Epithelial cell of proximal tubule (primary cell): Measurements from ENCODE around the gene INPP5D. TPM values are rescaled to one million over a fixed set of nuclear protein-coding genes. Genes with fewer than 3 reads are reported as not detected.
A peak's percentile ranks its signal among the peaks of the same experiment; 100 is the strongest.

ENCODE experiments used
- DNase-seq: peaks from one replicate; pipeline ENCODE4 v3.0.0-alpha.2; 2011; ENCODE audit warnings: low read depth
- H3K4me3 ChIP-seq: 2 replicates; pipeline ENCODE4 v1.5.1; 2011; ENCODE audit warnings: low read depth, mild to moderate bottlenecking, low read length
- total RNA-seq: library from RNA; depleted of rRNA; stranded (reverse); fragments of >200 nt; gene quantifications from 2 replicates; pipeline ENCODE4 v1.2.3, GENCODE V29; 2015
- TF ChIP-seq, protein P1 (sequence below): conservative IDR thresholded peaks from 2 replicates; pipeline ENCODE4 v1.5.1; 2012; ENCODE audit warnings: low read depth, mild to moderate bottlenecking, low read length

INPP5D gene
- total RNA-seq, 1 donor from 2014 or later = 1.8 TPM

DNA sequence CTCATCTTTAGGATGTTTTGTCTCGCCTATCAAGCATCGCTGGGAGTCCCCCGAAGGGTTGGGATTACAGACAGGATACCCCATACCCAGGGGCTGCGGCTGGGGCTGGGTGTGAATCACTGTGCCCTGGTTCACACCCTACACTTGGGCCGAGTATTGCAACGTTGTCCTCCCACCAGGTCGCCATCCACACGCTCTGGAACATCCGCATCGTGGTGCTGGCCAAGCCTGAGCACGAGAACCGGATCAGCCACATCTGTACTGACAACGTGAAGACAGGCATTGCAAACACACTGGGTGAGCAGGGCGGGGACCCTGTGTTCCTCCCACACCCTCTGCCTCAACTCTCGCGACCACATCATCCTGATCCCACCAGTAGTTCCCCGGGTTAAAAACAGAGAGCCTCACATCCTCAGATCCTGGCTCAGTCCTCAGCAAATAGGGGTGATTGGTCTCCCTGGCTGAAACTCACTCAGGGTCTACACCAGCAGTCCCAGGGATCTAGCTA lies 104.0 kb downstream of the INPP5D start:
- H3K4me3 ChIP-seq = no peak overlapping the region
- no peak for DNase-seq
- TF ChIP-seq, protein P1, sequence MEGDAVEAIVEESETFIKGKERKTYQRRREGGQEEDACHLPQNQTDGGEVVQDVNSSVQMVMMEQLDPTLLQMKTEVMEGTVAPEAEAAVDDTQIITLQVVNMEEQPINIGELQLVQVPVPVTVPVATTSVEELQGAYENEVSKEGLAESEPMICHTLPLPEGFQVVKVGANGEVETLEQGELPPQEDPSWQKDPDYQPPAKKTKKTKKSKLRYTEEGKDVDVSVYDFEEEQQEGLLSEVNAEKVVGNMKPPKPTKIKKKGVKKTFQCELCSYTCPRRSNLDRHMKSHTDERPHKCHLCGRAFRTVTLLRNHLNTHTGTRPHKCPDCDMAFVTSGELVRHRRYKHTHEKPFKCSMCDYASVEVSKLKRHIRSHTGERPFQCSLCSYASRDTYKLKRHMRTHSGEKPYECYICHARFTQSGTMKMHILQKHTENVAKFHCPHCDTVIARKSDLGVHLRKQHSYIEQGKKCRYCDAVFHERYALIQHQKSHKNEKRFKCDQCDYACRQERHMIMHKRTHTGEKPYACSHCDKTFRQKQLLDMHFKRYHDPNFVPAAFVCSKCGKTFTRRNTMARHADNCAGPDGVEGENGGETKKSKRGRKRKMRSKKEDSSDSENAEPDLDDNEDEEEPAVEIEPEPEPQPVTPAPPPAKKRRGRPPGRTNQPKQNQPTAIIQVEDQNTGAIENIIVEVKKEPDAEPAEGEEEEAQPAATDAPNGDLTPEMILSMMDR = no peak

DNA sequence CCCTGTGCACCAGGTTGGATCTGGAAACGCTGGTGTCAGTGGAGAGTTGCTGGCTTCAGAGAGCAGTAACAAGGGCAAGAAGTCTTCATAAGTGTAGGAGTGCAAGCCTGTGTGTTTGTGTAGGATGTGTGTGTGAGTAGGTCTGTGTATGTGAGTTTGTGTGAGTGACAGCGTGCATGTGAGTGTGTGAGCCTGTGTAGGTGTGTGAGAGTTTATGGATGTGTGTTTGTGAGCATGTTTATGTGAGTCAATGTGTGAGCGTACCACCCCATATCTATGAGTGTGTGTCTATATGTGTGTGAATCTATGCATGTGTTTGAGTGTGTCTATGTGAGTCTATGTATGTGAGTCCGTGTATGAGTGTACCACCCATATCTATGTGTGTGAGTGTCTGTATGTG lies 104.8 kb downstream of the INPP5D start:
- TF ChIP-seq, protein P1 = no peak
- DNase-seq = no peak
- H3K4me3 ChIP-seq = no peak overlapping the region

DNA sequence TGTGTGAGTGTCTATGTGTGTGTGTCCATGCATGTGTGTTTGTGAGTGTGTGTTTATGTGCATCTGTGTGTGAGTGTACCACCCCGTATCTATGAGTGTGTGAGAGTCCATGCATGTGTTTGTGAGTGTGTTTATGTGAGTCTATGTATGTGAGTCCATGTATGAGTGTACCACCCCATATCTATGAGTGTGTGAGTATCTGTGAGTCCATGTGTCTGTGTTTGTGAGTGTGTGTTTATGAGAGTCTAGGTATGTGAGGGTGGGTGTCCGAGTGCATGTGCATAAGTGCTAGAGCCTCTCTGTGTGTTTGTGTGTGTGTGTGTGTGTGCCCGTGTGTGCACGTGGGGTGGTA lies 105.4 kb downstream of the INPP5D start:
- TF ChIP-seq, protein P1 = no peak
- H3K4me3 ChIP-seq = no peak overlapping the region
- no peak for DNase-seq

DNA sequence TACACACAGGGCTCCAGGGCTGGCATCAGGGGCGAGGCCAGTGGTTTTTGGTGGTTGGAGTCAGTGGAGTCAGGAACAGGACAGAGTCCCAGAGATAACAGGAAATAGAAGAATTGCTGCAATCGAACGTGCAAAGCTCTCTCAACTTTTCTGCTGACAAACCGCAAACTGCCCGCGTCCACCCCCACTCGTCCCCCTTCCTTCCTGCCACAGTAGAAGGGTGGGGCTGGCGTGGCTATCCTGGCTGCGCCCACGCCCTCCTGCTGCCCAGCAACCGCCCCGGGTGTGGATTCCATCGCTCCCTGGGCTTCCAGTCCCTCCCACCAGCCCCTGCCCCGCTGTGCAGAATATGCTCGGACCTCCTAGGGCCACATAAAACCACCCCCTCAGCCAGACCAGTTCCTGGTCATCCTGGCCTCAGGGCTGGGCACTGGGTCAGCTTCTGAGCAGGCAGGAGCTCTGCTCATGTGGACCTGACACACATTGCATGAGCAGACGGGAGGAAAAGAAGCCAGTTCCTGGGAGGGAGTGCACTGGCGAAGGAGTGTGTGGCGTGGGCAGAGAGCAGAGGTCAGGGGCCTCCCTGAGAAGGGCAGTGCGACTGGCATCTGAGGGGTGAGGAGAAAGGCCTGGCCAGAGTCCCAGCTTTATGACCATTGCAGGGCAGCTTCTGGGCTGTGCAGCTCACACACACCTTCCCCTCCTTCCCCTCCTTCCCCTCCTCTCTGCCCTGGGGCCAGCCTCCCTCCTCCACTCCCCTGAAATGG lies 105.9 kb downstream of the INPP5D start:
- TF ChIP-seq, protein P1 = no peak
- peak; percentile 13 for DNase-seq
- peak overlapping the region; percentile 2 for H3K4me3 ChIP-seq

DNA sequence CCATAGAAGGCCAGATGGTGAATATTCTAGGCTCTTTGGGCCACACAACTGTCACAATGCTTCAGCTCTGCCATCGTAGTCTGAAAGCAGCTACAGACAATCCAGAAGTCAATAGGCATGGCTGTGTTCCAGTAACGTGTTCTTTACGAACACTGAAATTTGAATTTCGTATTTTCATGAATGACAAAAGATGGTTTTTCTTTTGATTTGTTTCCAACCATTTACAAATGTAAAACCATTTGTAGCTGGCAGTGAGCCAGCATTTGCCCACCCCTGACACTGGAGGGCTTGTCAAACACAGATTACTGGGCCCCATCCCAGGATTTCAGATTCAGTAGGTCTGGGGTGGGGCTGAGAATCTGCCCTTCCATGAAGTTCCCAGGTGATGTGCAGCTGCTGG lies 108.3 kb downstream of the INPP5D start:
- H3K4me3 ChIP-seq = no peak overlapping the region
- TF ChIP-seq, protein P1 = no peak
- no peak for DNase-seq

DNA sequence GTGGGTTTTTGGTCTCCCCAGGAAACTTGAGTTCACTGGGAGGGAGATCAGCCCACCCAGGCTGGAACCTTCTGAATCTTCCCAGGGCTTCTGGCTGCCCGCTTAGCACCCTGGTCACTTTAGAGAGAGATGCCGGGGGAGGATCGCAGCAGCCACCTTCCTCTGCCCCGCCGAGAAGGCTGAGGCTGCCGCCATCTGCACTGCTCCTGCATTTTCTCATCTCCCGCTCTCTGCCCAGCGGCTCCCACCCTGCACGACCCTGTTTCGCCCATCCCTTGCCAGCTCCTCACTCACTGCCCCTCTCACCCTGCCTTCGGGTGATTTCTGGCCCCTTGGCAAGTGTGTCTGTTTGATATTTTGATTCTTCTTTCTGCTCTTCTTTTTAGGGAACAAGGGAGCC lies 108.8 kb downstream of the INPP5D start:
- TF ChIP-seq, protein P1 = no peak
- no peak overlapping the region for H3K4me3 ChIP-seq
- DNase-seq = no peak

DNA sequence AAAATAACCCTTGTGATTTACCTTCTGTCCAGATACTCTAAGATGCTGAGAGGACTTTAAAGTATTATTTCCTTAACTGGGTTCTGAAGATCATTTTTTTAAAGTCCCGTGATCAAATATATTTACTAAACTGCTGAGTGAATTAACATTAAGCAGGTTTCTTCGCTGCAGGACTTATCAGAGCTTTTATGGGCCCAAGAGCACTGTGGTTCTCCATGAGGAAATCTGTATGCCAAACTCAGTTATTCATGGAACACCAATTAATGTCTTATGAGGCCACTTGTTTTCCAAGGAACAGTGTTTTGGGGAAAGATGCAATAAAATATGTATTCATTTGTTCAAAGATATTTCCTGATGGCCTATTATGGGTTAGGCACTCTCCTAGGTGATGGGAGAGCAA lies 111.2 kb downstream of the INPP5D start:
- TF ChIP-seq, protein P1 = no peak
- H3K4me3 ChIP-seq = no peak overlapping the region
- no peak for DNase-seq
